Choroid plexus epithelial cell (primary cell): ENCODE data around the gene CRACR2B.
A peak's percentile ranks its signal among the peaks of the same experiment; 100 is the strongest.

Source experiments
- DNase-seq: peaks from one replicate; pipeline ENCODE4 v3.0.0-alpha.2; 2010; ENCODE audit warnings: low read depth
- H3K4me3 ChIP-seq: 2 replicates; pipeline ENCODE4 v1.5.1; 2011; ENCODE audit warnings: low read depth, mild to moderate bottlenecking, control low read depth, low read length, moderate library complexity
- TF ChIP-seq, protein P1 (sequence below): conservative IDR thresholded peaks from 2 replicates; pipeline ENCODE4 v1.5.1; 2011; ENCODE audit warnings: low read depth, mild to moderate bottlenecking, control low read depth, inconsistent platforms, low read length, moderate library complexity

CRACR2B gene

DNA sequence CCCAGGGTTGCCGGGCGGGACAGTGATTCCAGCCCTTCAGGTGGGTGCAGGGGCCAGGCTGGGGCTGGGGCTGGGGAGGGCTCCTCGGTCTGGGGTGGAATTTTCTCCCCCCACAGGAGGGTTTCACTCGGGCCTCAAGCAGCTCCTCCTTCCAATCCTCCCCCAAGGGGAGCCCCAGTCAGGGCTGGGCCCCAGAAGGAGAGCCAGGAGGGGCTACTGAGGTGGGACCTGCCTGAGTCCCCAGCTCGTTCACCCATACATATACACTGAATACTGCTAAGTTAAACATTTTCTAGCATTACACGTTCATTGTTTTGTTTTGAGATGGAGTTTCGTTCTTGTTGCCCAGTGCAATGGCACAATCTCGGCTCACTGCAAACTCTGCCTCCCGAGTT, 1.5 kb upstream of the CRACR2B start:
- DNase-seq = no peak
- TF ChIP-seq, protein P1, sequence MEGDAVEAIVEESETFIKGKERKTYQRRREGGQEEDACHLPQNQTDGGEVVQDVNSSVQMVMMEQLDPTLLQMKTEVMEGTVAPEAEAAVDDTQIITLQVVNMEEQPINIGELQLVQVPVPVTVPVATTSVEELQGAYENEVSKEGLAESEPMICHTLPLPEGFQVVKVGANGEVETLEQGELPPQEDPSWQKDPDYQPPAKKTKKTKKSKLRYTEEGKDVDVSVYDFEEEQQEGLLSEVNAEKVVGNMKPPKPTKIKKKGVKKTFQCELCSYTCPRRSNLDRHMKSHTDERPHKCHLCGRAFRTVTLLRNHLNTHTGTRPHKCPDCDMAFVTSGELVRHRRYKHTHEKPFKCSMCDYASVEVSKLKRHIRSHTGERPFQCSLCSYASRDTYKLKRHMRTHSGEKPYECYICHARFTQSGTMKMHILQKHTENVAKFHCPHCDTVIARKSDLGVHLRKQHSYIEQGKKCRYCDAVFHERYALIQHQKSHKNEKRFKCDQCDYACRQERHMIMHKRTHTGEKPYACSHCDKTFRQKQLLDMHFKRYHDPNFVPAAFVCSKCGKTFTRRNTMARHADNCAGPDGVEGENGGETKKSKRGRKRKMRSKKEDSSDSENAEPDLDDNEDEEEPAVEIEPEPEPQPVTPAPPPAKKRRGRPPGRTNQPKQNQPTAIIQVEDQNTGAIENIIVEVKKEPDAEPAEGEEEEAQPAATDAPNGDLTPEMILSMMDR = no peak
- no peak overlapping the region for H3K4me3 ChIP-seq

DNA sequence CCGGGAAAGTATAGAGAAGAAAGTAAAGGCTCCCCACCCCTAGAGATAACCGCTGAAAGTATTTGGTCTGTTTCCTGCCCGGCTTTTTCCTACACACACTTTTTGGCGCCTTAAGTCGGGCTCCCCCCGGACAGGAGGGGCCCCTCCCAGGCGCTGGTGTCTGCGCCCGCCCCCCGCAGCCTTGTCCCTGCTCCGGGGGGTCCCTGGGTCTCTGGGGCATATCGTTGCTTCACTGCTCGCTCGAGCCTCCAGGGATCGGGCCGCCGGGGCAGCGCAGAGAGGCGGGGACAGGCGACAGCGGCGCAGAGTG, 928 bp upstream of the CRACR2B start:
- TF ChIP-seq, protein P1 = no peak
- H3K4me3 ChIP-seq = peak overlapping the region; percentile 34
- DNase-seq = no peak

DNA sequence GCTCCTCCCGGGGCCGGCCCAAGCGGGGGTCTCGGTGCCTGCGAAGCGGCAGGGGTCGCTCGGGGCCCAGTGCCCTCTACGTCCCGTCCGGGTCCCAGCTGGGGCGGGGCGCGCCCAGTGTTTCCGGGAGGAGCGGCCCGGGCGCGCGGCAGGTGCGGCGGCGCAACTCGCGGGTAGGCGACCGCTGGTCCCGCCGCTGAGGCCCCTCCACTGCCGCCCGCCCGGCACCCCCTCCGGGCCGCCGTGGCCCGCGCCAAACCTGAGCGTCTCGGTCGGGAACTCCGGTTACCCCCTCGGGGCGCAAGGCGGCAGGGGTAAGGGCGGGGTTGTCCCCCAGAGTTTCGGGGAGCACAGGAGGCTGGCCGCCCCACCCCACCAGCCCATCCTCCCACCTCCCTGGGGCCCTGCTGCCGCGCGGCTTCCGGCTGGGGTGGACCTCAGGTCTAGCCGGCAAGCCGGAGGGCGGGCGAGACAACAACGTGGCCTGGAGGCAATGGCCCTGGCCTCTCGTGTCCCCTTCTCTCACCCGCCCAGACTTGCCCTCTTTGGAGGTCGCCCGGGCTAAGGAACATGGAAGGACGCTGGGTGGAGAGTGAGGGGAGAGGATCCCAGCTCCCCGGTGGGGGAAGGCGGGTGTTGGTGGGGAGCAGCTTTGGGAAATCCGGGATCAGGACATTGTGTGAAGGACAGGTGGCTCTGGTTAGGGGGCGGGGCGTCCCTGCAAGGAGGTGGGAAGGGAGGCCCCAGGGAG, 398 bp upstream of the CRACR2B start:
- peak overlapping the region; percentile 34 for H3K4me3 ChIP-seq
- TF ChIP-seq, protein P1 = no peak
- no peak for DNase-seq

GRCh38 chr11:828506-829175, 922 bp downstream of the CRACR2B start:
- H3K4me3 ChIP-seq = peak overlapping the region; percentile 52
- TF ChIP-seq, protein P1 = no peak
- no peak for DNase-seq

DNA sequence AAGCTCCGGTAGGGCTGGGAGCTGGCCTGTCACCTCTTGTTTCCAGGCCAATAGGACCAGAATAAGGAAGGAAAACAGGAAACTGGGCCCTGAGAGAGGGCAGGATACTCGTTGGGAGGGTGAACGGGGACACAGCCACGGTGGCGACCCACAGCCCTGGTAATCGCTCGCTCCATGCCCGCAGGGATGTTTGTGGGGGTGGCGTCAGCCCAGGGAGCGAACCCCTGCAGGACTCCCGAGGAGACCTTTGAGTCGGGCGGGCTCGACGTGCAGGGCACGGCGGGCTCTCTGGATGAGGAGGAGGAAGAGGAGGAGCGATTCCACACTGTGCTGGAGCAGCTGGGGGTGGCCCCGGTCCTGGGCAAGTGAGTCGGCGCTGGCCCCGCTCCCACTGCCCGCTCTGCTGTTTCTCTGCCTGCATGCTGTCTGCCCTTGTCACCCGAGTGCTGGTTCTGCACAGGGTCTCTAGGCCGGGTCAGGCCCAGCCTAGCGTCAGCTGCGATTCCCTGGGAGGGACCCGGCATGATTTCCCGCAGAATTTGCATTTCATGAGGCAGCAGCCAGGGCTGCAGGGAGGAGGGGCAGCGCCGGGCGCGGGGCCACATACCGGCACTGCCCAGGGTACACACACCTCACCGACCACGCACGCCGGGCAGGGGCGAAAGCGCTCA, 1.6 kb downstream of the CRACR2B start:
- DNase-seq = no peak
- H3K4me3 ChIP-seq = peak overlapping the region; percentile 52

DNA sequence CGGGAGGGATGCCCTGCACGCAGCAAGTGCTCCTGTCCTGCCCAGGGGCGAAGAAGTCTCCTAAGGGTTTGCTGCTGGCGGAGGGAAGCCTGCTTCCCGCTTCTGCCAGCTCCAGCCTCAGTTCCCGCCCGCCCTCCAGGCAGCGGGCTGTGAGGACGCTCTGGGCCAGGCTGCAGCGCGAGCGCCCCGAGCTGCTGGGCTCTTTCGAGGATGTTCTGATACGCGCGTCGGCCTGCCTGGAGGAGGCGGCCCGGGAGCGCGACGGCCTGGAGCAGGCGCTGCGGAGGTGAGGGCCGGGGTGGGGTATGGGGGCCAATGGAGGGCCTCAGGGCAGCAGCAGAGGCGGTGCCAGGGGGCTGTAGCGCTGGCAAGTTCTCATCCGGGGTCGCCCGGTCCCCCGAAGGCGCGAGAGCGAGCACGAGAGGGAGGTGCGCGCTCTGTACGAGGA, 2.2 kb downstream of the CRACR2B start:
- no peak for DNase-seq
- TF ChIP-seq, protein P1 = no peak
- peak overlapping the region; percentile 52 for H3K4me3 ChIP-seq

More for the DNA sequence above, 1.6 kb downstream of the CRACR2B start:
- TF ChIP-seq, protein P1 = no peak
